ENCODE results near the gene FSHR.

Gene FSHR

DNA sequence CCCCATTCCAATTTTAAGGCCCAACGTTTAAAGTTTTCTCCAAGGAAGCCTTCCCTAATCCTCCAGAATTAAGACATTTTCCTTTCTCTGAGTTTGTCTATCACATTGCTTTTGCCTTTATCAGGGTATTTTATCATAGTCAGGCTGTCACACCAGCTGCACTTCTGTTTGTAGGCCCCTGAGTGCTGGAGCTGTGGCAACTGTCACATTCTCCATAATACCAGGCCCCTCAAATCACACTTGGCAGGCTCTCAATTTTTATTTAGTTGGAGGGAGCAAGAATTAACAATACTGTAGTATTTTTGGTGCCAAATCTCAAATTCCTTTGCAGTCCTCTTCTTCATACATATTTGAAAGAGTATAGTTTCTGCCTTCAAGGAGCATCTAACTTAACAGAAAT, 122.2 kb downstream of the FSHR start:
- no peak for DNase-seq (ENCODE audit: low read depth)

GRCh38 chr2:49029406-49029805, 124.9 kb downstream of the FSHR start:
- no peak for DNase-seq (ENCODE audit: low read depth)

GRCh38 chr2:49028101-49028500, 126.2 kb downstream of the FSHR start:
- DNase-seq (ENCODE audit: low read depth), result no peak

GRCh38 chr2:49026706-49027105, 127.6 kb downstream of the FSHR start:
- DNase-seq (ENCODE audit: low read depth), result no peak

DNA sequence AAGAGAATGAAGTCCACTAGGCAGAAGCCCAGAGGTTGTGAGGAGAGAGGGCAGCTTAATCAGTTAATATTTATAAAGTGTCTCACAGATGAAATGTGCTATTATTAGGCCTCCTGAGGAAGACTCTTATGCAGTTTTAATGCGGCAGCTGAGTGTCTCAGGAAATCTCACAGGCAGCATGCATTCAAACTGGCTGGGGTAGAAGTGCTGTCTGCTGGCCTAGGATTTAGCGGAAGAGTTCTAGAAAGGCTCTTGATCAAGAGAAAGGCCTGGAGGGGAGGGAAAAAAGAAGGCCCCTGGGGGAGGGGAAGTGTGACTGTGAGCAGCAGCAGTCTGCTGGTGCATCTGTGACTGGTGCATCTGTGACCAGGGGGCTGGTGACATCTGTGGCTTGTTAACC, 133.0 kb downstream of the FSHR start:
- no peak for DNase-seq (ENCODE audit: low read depth)

GRCh38 chr2:49005261-49005660, 149.1 kb downstream of the FSHR start:
- no peak for DNase-seq (ENCODE audit: low read depth)

- DNase-seq (ENCODE audit: low read depth), result no peak
Observed at GRCh38 chr2:49004036-49004626, 150.2 kb downstream of the FSHR start.

DNA sequence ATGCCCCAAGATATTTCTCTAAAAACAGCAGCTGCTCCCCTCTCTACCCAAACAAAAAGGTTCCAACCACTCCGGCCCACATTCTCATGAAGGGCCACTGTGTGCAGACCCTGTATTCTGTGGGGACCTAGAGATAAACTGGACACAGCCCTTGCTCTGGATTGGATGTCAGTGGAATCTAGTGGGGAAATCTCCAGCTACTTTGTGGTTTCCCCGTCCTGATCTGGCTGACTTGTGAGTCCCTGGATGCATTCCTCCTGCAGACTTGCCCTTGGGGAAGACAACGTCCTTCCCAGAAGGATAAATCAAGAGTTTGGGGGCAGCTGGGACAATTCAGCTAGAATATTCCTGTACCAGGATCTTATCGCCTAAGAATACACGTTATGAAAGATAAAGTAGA, 151.1 kb downstream of the FSHR start:
- DNase-seq (ENCODE audit: low read depth), result no peak

- no peak for DNase-seq (ENCODE audit: low read depth)
Observed at GRCh38 chr2:49002750-49003149, 151.6 kb downstream of the FSHR start.

- DNase-seq (ENCODE audit: low read depth), result no peak
Observed at GRCh38 chr2:49000695-49001094, 153.6 kb downstream of the FSHR start.

GRCh38 chr2:48998449-48998848, 155.9 kb downstream of the FSHR start:
- DNase-seq (ENCODE audit: low read depth), result no peak

GRCh38 chr2:48993576-48993975, 160.7 kb downstream of the FSHR start:
- DNase-seq (ENCODE audit: low read depth), result no peak

- no peak for DNase-seq (ENCODE audit: low read depth)
Observed at GRCh38 chr2:48991415-48992131, 162.7 kb downstream of the FSHR start.

- DNase-seq (ENCODE audit: low read depth), result no peak
Observed at GRCh38 chr2:48984922-48985321, 169.4 kb downstream of the FSHR start.

DNA sequence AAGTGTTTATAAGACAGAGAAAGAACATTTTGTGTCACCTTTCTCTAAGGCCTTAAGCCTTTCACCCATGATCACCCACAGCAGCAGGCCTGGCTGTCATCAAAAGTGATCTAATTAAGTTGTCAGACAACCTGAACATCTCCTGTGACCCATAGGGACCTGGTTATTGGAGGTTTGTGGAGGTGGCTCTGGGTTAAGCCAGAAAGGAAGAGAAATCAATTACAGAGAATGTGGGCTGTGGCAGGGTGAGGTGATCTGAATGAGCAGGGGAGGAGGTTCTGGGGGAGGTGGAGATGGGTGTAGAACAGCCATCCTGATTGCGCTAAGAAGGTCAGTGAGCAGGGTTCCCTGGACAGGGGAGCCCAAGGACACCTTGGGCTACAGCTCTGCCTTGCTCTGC, 170.8 kb downstream of the FSHR start:
- DNase-seq (ENCODE audit: low read depth), result no peak

DNA sequence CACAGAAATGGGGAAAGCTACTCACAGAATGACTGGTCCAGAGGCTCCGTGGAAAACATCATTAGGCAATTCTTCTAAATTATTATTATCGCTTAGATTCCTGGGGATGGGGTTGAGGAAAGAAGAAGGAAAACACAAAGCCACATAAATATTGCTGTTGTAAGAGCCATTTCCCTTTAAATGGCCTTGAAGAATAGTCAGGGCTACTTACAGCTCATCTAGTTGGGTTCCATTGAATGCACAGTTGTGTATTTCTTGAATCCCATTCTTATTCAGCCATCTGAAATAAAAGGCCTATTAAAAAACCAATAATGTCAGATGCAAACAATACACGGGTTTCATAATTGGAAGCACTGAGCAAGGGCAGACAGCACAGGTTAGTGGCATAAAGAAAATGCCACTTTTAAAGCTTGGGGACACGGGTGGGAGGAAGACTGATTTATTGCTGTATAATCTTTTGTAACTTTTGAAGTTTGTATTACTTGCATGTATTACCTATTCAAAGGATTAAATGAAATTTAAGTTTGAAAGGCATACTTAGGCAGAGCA, 171.4 kb downstream of the FSHR start:
- DNase-seq (ENCODE audit: low read depth), result no peak

DNA sequence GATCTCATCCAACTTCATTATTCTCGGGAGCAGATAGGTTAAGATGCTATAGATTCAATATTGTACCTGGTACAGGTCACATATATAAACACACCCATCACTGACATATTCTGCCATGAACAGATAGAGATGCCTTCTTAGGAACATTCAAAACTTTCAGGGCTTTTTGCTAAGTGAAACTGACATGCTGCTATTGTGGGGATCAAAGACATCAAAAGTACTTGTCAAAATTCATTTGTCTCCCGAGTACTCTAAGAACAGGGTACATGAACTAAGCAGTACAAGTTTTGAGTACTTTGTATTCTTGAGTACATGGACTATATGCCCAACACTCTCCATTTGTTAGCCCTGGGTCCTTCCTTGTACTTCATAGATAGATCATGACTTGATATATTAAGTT, 173.5 kb downstream of the FSHR start:
- DNase-seq (ENCODE audit: low read depth), result no peak

GRCh38 chr2:48979691-48980090, 174.6 kb downstream of the FSHR start:
- DNase-seq (ENCODE audit: low read depth), result no peak

- DNase-seq (ENCODE audit: low read depth), result no peak
Observed at GRCh38 chr2:48978131-48978530, 176.2 kb downstream of the FSHR start.

DNA sequence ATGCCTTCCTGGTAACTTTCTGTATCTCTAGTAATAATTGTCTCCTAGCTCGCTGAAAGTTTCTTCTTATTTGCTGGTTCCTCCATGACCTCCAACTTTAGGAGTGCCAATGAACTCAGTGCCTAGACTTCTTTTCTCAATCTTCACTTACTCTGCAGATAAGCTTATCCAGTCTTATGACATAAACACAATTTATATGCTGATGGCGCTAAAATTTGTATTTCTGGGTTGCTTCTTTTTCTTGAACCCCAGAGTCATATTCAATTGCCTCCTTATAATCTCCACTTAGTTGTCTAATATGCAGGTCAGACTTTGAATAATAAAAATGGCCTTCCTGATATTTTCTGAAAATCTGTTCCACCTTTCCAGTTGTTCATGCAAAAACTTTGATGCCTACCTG, 182.5 kb downstream of the FSHR start:
- DNase-seq (ENCODE audit: low read depth), result no peak

DNA sequence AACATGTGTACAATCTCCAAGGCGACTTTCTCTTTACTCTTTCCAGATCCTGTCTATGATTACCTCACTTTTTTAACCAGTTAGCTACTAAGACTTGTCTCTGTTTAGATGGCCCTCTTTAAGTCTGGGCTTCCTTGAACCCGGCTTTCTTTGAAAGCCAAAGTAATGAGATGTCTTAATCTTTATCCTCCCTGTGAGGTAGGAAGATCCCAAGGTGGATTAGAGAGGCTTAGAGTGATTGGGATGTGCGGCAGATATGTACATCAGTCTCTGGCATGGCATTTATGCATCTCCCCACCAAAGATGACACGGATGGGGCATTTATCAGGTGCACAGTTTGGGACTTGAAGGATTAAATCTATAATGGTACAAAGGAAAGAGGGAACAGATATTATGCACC, 186.3 kb downstream of the FSHR start:
- no peak for DNase-seq (ENCODE audit: low read depth)

DNA sequence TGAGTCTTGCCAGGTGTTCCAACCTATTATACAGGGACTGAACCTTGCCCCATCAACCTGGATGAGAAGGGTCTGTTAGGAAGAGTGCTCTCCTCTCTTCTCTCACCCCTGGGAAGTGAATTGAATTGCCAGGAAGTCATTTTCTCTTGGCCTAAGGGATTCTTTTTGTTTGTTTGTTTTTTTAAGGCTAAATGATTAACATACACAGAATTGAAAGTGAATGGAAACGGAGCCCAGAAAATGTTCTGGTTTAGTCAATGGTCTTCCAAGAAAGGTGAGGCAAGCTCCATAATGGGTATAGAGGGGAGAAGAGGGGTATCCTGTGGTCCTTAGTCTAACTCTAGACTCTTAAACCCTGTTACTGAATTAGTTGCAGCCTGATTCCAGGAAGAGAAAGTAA, 189.1 kb downstream of the FSHR start:
- no peak for DNase-seq (ENCODE audit: low read depth)

GRCh38 chr2:48961009-48961408, 193.3 kb downstream of the FSHR start:
- DNase-seq (ENCODE audit: low read depth), result no peak

- no peak for DNase-seq (ENCODE audit: low read depth)
Observed at GRCh38 chr2:48954935-48955334, 199.4 kb downstream of the FSHR start.

Data from activated T-helper 1 cell treated with Interleukin-2 at 50 U/mL for 16 hours (primary cell).